ENCODE results near the gene PSMD1. TPM values are rescaled to one million over a fixed set of nuclear protein-coding genes. Genes with fewer than 3 reads are reported as not detected.

Gene PSMD1
- total RNA-seq, 1 experiment from 2014 or later: 245 TPM

GRCh38 chr2:231161877-231162329 lies 105.2 kb downstream of the PSMD1 start:
- ChIA-PET CTCF (no interaction called here), POLR2A (ENCODE audit: low non-redundant PET) (no interaction called here)
- Histone ChIP-seq H3K4me1 (ENCODE audit: insufficient read depth, low read length, poor library complexity, severe bottlenecking) (no peaks in the 10 kb centered on the region), H3K4me3 (ENCODE audit: low read depth, low read length, poor library complexity, severe bottlenecking) (no peak overlapping the region), H3K36me3 (ENCODE audit: insufficient read depth, low read length, poor library complexity, severe bottlenecking) (peaks cover 44% of the 10 kb centered on the region), H3K27me3 (replicated peaks; ENCODE audit: insufficient read depth, low read depth, low read length, poor library complexity) (no peaks in the 10 kb centered on the region), H3K27ac (ENCODE audit: low read depth, low read length, poor library complexity, severe bottlenecking) (no peak overlapping the region), H3K9me3 (ENCODE audit: low read depth, low read length, poor library complexity, severe bottlenecking) (no peaks in the 10 kb centered on the region)
- no TSS peak for BruUV-seq (replicated peaks)
- intact Hi-C loops (cut with micrococcal nuclease; ENCODE audit: unreplicated experiment): no loop called here
- no peak for TF ChIP-seq CTCF (conservative IDR thresholded peaks at IDR 0.05; ENCODE audit: low read depth, low read length)
- no peak for TF ChIP-seq EZH2 (IDR thresholded peaks at IDR 0.05; ENCODE audit: borderline replicate concordance, low read depth, low read length, poor library complexity, severe bottlenecking)
- DNase-seq (ENCODE audit: low spot score): no peak

- BruUV-seq (replicated peaks): no TSS peak
Measured at GRCh38 chr2:231163011-231163410, 106.3 kb downstream of the PSMD1 start.

GRCh38 chr2:231163414-231164095 lies 106.9 kb downstream of the PSMD1 start:
- no peak for DNase-seq (ENCODE audit: low spot score)

More at GRCh38 chr2:231163011-231163410, 106.3 kb downstream of the PSMD1 start:
- no peaks in the 10 kb centered on the region for H3K9me3 ChIP-seq (ENCODE audit: low read depth, low read length, poor library complexity, severe bottlenecking)
- no peak overlapping the region for H3K4me3 ChIP-seq (ENCODE audit: low read depth, low read length, poor library complexity, severe bottlenecking)
- ChIA-PET CTCF (no interaction called here), POLR2A (ENCODE audit: low non-redundant PET) (no interaction called here)
- no peak for TF ChIP-seq CTCF (conservative IDR thresholded peaks at IDR 0.05; ENCODE audit: low read depth, low read length)
- no peak for TF ChIP-seq EZH2 (IDR thresholded peaks at IDR 0.05; ENCODE audit: borderline replicate concordance, low read depth, low read length, poor library complexity, severe bottlenecking)
- no peak overlapping the region for H3K27ac ChIP-seq (ENCODE audit: low read depth, low read length, poor library complexity, severe bottlenecking)
- intact Hi-C loops (cut with micrococcal nuclease; ENCODE audit: unreplicated experiment): no loop called here
- H3K27me3 ChIP-seq (replicated peaks; ENCODE audit: insufficient read depth, low read depth, low read length, poor library complexity): no peaks in the 10 kb centered on the region
- H3K36me3 ChIP-seq (ENCODE audit: insufficient read depth, low read length, poor library complexity, severe bottlenecking): peaks cover 56% of the 10 kb centered on the region
- no peaks in the 10 kb centered on the region for H3K4me1 ChIP-seq (ENCODE audit: insufficient read depth, low read length, poor library complexity, severe bottlenecking)
- DNase-seq (ENCODE audit: low spot score): no peak

More at GRCh38 chr2:231163414-231164095, 106.9 kb downstream of the PSMD1 start:
- Histone ChIP-seq H3K9me3 (ENCODE audit: low read depth, low read length, poor library complexity, severe bottlenecking) (no peaks in the 10 kb centered on the region), H3K4me1 (ENCODE audit: insufficient read depth, low read length, poor library complexity, severe bottlenecking) (peaks cover 2% of the 10 kb centered on the region), H3K27ac (ENCODE audit: low read depth, low read length, poor library complexity, severe bottlenecking) (no peak overlapping the region), H3K27me3 (replicated peaks; ENCODE audit: insufficient read depth, low read depth, low read length, poor library complexity) (no peaks in the 10 kb centered on the region), H3K4me3 (ENCODE audit: low read depth, low read length, poor library complexity, severe bottlenecking) (no peak overlapping the region), H3K36me3 (ENCODE audit: insufficient read depth, low read length, poor library complexity, severe bottlenecking) (peaks cover 58% of the 10 kb centered on the region)
- POLR2A ChIA-PET (ENCODE audit: low non-redundant PET): no interaction called here
- no TSS peak for BruUV-seq (replicated peaks)
- CTCF ChIA-PET: no interaction called here
- intact Hi-C loops (cut with micrococcal nuclease; ENCODE audit: unreplicated experiment): no loop called here
- TF ChIP-seq CTCF (conservative IDR thresholded peaks at IDR 0.05; ENCODE audit: low read depth, low read length) (no peak), EZH2 (IDR thresholded peaks at IDR 0.05; ENCODE audit: borderline replicate concordance, low read depth, low read length, poor library complexity, severe bottlenecking) (no peak)
